ENCODE results near the gene APPL1. TPM values are rescaled to one million over a fixed set of nuclear protein-coding genes. Genes with fewer than 3 reads are reported as not detected.

The APPL1 gene
- total and polyA plus RNA-seq, 2 of the 13 experiments (the other 11 are each of a cell fraction or from before 2014, with no cell fraction given): 14.3 to 29.0 TPM

DNA sequence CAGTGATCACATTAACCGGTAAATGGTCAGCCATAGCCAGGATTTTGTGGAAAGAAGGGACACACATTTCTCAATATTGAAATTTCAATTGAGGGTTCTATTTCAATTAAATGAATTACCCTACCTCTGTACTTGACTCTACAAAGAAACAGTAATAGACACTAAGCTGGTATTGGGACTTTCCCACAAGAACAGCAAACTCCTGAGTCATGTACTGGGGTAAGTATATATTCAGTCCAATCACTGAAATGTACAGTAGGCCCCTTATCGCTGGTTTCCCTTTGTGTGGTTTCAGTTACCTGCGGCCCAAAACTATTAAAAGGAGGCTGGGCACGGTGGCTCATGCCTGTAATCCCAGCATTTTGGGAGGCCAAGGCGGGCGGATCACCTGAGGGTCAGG lies 47.3 kb downstream of the APPL1 start (continued):
- TF ChIP-seq, protein P1, sequence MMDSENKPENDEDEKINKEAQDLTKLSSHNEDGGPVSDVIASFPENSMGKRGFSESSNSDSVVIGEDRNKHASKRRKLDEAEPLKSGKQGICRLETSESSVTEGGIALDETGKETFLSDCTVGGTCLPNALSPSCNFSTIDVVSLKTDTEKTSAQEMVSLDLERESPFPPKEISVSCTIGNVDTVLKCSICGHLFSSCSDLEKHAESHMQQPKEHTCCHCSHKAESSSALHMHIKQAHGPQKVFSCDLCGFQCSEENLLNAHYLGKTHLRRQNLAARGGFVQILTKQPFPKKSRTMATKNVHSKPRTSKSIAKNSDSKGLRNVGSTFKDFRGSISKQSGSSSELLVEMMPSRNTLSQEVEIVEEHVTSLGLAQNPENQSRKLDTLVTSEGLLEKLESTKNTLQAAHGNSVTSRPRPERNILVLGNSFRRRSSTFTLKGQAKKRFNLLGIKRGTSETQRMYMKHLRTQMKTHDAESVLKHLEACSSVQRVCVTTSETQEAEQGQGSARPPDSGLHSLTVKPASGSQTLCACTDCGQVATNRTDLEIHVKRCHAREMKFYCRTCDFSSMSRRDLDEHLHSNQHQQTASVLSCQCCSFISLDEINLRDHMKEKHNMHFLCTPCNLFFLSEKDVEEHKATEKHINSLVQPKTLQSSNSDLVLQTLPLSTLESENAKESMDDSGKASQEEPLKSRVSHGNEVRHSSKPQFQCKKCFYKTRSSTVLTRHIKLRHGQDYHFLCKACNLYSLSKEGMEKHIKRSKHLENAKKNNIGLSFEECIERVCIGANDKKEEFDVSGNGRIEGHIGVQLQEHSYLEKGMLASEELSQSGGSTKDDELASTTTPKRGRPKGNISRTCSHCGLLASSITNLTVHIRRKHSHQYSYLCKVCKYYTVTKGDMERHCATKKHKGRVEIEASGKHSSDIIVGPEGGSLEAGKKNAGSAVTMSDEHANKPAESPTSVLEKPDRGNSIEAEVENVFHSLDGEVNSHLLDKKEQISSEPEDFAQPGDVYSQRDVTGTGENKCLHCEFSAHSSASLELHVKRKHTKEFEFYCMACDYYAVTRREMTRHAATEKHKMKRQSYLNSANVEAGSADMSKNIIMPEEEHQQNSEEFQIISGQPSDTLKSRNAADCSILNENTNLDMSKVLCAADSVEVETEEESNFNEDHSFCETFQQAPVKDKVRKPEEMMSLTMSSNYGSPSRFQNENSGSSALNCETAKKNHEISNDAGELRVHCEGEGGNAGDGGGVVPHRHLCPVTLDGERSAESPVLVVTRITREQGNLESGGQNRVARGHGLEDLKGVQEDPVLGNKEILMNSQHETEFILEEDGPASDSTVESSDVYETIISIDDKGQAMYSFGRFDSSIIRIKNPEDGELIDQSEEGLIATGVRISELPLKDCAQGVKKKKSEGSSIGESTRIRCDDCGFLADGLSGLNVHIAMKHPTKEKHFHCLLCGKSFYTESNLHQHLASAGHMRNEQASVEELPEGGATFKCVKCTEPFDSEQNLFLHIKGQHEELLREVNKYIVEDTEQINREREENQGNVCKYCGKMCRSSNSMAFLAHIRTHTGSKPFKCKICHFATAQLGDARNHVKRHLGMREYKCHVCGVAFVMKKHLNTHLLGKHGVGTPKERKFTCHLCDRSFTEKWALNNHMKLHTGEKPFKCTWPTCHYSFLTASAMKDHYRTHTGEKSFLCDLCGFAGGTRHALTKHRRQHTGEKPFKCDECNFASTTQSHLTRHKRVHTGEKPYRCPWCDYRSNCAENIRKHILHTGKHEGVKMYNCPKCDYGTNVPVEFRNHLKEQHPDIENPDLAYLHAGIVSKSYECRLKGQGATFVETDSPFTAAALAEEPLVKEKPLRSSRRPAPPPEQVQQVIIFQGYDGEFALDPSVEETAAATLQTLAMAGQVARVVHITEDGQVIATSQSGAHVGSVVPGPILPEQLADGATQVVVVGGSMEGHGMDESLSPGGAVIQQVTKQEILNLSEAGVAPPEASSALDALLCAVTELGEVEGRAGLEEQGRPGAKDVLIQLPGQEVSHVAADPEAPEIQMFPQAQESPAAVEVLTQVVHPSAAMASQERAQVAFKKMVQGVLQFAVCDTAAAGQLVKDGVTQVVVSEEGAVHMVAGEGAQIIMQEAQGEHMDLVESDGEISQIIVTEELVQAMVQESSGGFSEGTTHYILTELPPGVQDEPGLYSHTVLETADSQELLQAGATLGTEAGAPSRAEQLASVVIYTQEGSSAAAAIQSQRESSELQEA (CRISPR knock-in tag; IDR thresholded peaks at IDR 0.05; ENCODE audit: not compliant biosample characterization): no peak
- TF ChIP-seq U2AF2 (IDR thresholded peaks at IDR 0.05; ENCODE audit: low read depth, low read length): no peak
- no peak for TF ChIP-seq NFIC (IDR thresholded peaks at IDR 0.05; ENCODE audit: low read length)
- TF ChIP-seq ARNT2 (CRISPR knock-in tag; IDR thresholded peaks at IDR 0.05; ENCODE audit: low read depth): no peak
- TF ChIP-seq REXO4 (CRISPR knock-in tag; IDR thresholded peaks at IDR 0.05; ENCODE audit: borderline replicate concordance): no peak
- TF ChIP-seq KAT7 (CRISPR knock-in tag; IDR thresholded peaks at IDR 0.05; ENCODE audit: borderline replicate concordance): no peak
- TF ChIP-seq CBFB (CRISPR knock-in tag; IDR thresholded peaks at IDR 0.05): no peak

Measured in HepG2 (cell line).